ENCODE results near the gene GRIK4. TPM values are rescaled to one million over a fixed set of nuclear protein-coding genes. Genes with fewer than 3 reads are reported as not detected.

The GRIK4 gene
- total and polyA plus RNA-seq, 2 experiments from 2014 or later = not detected

DNA sequence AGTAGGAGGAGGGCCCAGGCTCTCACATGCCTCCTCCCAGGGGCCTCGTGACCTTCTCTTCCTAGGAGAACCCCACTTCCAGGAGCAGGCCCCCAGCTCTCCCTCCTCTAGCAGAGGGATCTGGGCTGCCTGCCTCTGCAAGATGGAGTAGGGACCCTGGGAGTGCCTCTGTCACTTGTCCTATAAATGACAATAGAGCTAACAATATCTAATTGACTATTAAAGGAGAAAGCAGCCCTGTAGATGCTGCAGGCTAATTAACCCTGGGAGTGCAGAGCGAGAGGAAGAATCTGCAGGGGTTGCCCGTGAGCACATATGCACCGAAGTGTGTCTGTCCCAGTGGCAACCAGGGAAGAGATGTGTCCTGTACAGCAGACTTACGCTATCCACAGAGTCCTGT lies 184.4 kb downstream of the GRIK4 start:
- Histone ChIP-seq H3K4me1 (ENCODE audit: insufficient read depth) (no peaks in the 10 kb centered on the region), H3F3A (ENCODE audit: insufficient read depth) (no peaks in the 10 kb centered on the region), H3K4me2 (ENCODE audit: unreplicated experiment) (no peak overlapping the region), H3K9me3 (ENCODE audit: low read depth) (no peaks in the 10 kb centered on the region), H3K9me2 (ENCODE audit: insufficient read depth) (no peaks in the 10 kb centered on the region), H3K4me3 (no peak overlapping the region), H3K36me3 (ENCODE audit: low read depth) (no peaks in the 10 kb centered on the region), H2AFZ (no peak overlapping the region), H3K9ac (no peak overlapping the region), H4K20me1 (ENCODE audit: insufficient read depth) (no peaks in the 10 kb centered on the region), H3K79me2 (ENCODE audit: insufficient read depth) (no peaks in the 10 kb centered on the region), H3K27me3 (replicated peaks; ENCODE audit: insufficient read depth) (peaks cover 6% of the 10 kb centered on the region), H3K27ac (no peak overlapping the region)
- in situ Hi-C loops (cut with MboI) = no loop called here
- no peak for DNase-seq
- TF ChIP-seq EZH2 (IDR thresholded peaks at IDR 0.05; ENCODE audit: insufficient read depth, poor library complexity, severe bottlenecking) (no peak), EZH2phosphoT487 (IDR thresholded peaks at IDR 0.05; ENCODE audit: insufficient read depth, low read depth) (no peak)
- WGBS, 2 experiments (ENCODE audit: low coverage in 1 of 2, low lambda C conversion rate in 2 of 2, missing lambda C conversion rate in 2 of 2) = 78 to 80% methylated on average over 5 of the region's 5 CpGs

DNA sequence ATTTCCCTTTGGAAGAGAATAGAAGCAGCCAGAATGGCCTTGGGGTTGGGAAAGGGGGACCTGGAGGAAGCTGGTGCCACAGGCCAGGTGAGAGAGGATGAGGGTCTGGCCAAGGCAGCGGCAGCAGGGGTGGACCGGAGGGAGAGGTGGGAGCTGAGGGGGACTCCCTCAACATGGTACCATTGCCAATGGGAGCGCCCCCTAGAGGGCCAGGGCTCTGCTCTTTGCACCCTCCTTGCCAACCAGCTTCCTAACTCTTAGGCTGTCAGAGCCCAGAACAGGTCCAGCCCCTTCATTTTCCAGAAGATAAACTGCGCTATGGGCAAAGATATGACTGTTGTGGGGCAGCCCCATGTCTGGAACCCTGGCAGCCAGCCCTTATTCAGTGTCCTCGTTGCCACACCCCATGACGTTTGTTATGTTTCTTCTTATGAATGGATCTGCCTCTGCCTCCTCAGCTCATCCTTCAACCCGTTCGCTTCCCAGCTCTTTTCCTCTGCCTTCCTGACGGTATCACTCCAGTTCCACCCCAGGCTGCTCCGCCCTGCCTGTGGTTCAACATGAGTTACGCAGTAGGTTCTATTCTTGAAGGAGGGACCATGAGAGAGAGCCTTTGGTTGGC lies 185.2 kb downstream of the GRIK4 start:
- TF ChIP-seq EZH2phosphoT487 (IDR thresholded peaks at IDR 0.05; ENCODE audit: insufficient read depth, low read depth) (no peak), EZH2 (IDR thresholded peaks at IDR 0.05; ENCODE audit: insufficient read depth, poor library complexity, severe bottlenecking) (no peak)

DNA sequence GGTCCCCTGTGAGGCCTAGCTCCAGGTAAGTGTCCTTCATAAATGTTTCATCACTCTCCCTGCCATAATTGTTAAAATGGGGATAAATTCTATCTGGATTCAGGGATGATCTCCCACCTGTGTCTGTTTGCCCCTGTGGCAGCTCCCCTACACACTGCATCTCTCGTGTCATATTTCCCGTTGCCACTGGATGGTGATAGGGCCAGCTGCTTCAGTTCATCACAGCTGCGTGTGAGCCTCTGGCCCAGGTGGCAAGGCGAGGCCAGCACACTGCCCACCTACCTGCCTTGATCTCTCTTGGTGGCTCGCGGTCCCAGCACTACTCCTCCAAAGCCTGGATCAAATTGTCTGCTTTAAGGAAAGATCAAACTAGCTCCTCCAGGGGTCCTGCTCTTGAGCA lies 187.4 kb downstream of the GRIK4 start:
- WGBS, 2 experiments (ENCODE audit: low coverage in 1 of 2, low lambda C conversion rate in 2 of 2, missing lambda C conversion rate in 2 of 2) = 62 to 75% methylated on average over 5 to 6 of the region's 6 CpGs
- H3K9ac ChIP-seq = no peak overlapping the region
- H3K4me3 ChIP-seq = no peak overlapping the region
- no peaks in the 10 kb centered on the region for H3K79me2 ChIP-seq (ENCODE audit: insufficient read depth)
- H3K36me3 ChIP-seq (ENCODE audit: low read depth) = no peaks in the 10 kb centered on the region
- no peaks in the 10 kb centered on the region for H3K4me1 ChIP-seq (ENCODE audit: insufficient read depth)
- in situ Hi-C loops (cut with MboI) = no loop called here
- H2AFZ ChIP-seq = no peak overlapping the region
- peaks cover 12% of the 10 kb centered on the region for H3K27me3 ChIP-seq (replicated peaks; ENCODE audit: insufficient read depth)
- no peak for TF ChIP-seq EZH2phosphoT487 (IDR thresholded peaks at IDR 0.05; ENCODE audit: insufficient read depth, low read depth)
- no peak for TF ChIP-seq EZH2 (IDR thresholded peaks at IDR 0.05; ENCODE audit: insufficient read depth, poor library complexity, severe bottlenecking)
- H4K20me1 ChIP-seq (ENCODE audit: insufficient read depth) = no peaks in the 10 kb centered on the region
- H3K9me3 ChIP-seq (ENCODE audit: low read depth) = no peaks in the 10 kb centered on the region
- no peak overlapping the region for H3K4me2 ChIP-seq (ENCODE audit: unreplicated experiment)
- no peaks in the 10 kb centered on the region for H3K9me2 ChIP-seq (ENCODE audit: insufficient read depth)
- no peak for DNase-seq
- no peaks in the 10 kb centered on the region for H3F3A ChIP-seq (ENCODE audit: insufficient read depth)
- no peak overlapping the region for H3K27ac ChIP-seq

More for the DNA sequence above, 185.2 kb downstream of the GRIK4 start:
- Histone ChIP-seq H3K36me3 (ENCODE audit: low read depth) (no peaks in the 10 kb centered on the region), H3K9me3 (ENCODE audit: low read depth) (no peaks in the 10 kb centered on the region), H4K20me1 (ENCODE audit: insufficient read depth) (no peaks in the 10 kb centered on the region), H3K4me1 (ENCODE audit: insufficient read depth) (no peaks in the 10 kb centered on the region), H3K79me2 (ENCODE audit: insufficient read depth) (no peaks in the 10 kb centered on the region), H3K4me2 (ENCODE audit: unreplicated experiment) (no peak overlapping the region), H3K27ac (no peak overlapping the region), H3K9me2 (ENCODE audit: insufficient read depth) (no peaks in the 10 kb centered on the region), H3F3A (ENCODE audit: insufficient read depth) (no peaks in the 10 kb centered on the region), H2AFZ (no peak overlapping the region), H3K27me3 (replicated peaks; ENCODE audit: insufficient read depth) (peaks cover 6% of the 10 kb centered on the region), H3K9ac (no peak overlapping the region), H3K4me3 (no peak overlapping the region)
- in situ Hi-C loops (cut with MboI) = no loop called here
- DNase-seq = peak; percentile 27
- WGBS, 2 experiments (ENCODE audit: low coverage in 1 of 2, low lambda C conversion rate in 2 of 2, missing lambda C conversion rate in 2 of 2) = 29 to 34% methylated on average over 11 of the region's 11 CpGs

DNA sequence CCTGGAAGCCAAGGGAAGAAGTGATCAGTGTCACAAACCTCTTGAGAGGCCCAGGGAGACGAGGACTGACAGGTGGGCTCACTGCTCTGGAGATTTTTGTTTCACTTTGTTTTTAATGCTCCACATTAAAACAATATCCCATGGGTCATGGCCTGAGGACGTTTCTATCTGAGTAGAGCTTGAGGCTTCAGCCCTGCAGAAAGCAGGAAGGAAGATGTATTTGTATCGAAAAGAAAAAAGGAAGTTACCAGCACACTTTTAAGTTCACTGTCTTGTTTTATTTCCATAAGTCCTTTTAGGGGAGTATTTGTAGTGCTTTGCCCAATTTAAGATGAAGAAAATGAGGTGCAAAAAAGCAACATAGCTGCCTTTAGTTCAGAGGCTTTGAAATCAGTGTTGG lies 191.1 kb downstream of the GRIK4 start:
- Histone ChIP-seq H3K27me3 (replicated peaks; ENCODE audit: insufficient read depth) (peaks cover 12% of the 10 kb centered on the region; the same call in 1 of the 2 replicates), H3F3A (ENCODE audit: insufficient read depth) (no peaks in the 10 kb centered on the region), H3K4me2 (ENCODE audit: unreplicated experiment) (no peak overlapping the region), H3K27ac (no peak overlapping the region), H4K20me1 (ENCODE audit: insufficient read depth) (no peaks in the 10 kb centered on the region), H2AFZ (no peak overlapping the region), H3K79me2 (ENCODE audit: insufficient read depth) (no peaks in the 10 kb centered on the region), H3K4me1 (ENCODE audit: insufficient read depth) (no peaks in the 10 kb centered on the region), H3K9me2 (ENCODE audit: insufficient read depth) (no peaks in the 10 kb centered on the region), H3K36me3 (ENCODE audit: low read depth) (no peaks in the 10 kb centered on the region), H3K9me3 (ENCODE audit: low read depth) (no peaks in the 10 kb centered on the region), H3K9ac (no peak overlapping the region), H3K4me3 (no peak overlapping the region)
- no peak for TF ChIP-seq EZH2 (IDR thresholded peaks at IDR 0.05; ENCODE audit: insufficient read depth, poor library complexity, severe bottlenecking)
- no peak for DNase-seq
- WGBS, 2 experiments (ENCODE audit: low coverage in 1 of 2, low lambda C conversion rate in 2 of 2, missing lambda C conversion rate in 2 of 2) = 36 to 38% methylated on average over 3 of the region's 3 CpGs
- in situ Hi-C loops (cut with MboI) = no loop called here
